ENCODE measurements around the gene RPL41. TPM values are rescaled to one million over a fixed set of nuclear protein-coding genes. Genes with fewer than 3 reads are reported as not detected.
"Not testable (repeated sequence)": the region's sequence is repeated elsewhere in the genome, so short reads cannot be mapped to it uniquely, and the experiment has no call there.

RPL41 gene
- total RNA-seq, 4 donors from 2014 or later, result 966 to 4,641 (median 3,066) TPM

GRCh38 chr12:56155256-56155845, 38.9 kb downstream of the RPL41 start:
- DNase-seq, result no peak
- Histone ChIP-seq H3K4me3 (no peak overlapping the region), H3K36me3 (peaks cover 3 to 17% (median 12%) of the 10 kb centered on the region in 3 donors), H3K4me1 (peaks cover 31 to 57% (median 32%) of the 10 kb centered on the region in 3 donors), H3K27me3 (no peaks in the 10 kb centered on the region), H3K9me3 (no peaks in the 10 kb centered on the region), H3K27ac (peak overlapping the region in 1 of 4 donors; percentile 10)
- intact Hi-C loops (cut with DNase I), result no loop called here
- TF ChIP-seq CTCF (IDR thresholded peaks at IDR 0.05) (no peak), POLR2A (IDR thresholded peaks at IDR 0.05) (no peak)
- 90 to 93% methylated on average over 11 of the region's 11 CpGs for WGBS, 2 donors

GRCh38 chr12:56156464-56157200, 40.2 kb downstream of the RPL41 start:
- Histone ChIP-seq H3K4me3 (peak overlapping the region; percentile 61 to 97 (median 80)), H3K36me3 (peaks cover 13 to 30% (median 25%) of the 10 kb centered on the region in 3 donors), H3K4me1 (peaks cover 34 to 59% (median 34%) of the 10 kb centered on the region in 3 donors), H3K27ac (peak overlapping the region; percentile 93 to 100 (median 99))
- DNase-seq; H3K27me3 ChIP-seq; intact Hi-C loops (cut with DNase I); H3K9me3 ChIP-seq: not testable (repeated sequence)
- 77 to 79% methylated on average over 19 to 20 of the region's 21 CpGs for WGBS, 2 donors

DNA sequence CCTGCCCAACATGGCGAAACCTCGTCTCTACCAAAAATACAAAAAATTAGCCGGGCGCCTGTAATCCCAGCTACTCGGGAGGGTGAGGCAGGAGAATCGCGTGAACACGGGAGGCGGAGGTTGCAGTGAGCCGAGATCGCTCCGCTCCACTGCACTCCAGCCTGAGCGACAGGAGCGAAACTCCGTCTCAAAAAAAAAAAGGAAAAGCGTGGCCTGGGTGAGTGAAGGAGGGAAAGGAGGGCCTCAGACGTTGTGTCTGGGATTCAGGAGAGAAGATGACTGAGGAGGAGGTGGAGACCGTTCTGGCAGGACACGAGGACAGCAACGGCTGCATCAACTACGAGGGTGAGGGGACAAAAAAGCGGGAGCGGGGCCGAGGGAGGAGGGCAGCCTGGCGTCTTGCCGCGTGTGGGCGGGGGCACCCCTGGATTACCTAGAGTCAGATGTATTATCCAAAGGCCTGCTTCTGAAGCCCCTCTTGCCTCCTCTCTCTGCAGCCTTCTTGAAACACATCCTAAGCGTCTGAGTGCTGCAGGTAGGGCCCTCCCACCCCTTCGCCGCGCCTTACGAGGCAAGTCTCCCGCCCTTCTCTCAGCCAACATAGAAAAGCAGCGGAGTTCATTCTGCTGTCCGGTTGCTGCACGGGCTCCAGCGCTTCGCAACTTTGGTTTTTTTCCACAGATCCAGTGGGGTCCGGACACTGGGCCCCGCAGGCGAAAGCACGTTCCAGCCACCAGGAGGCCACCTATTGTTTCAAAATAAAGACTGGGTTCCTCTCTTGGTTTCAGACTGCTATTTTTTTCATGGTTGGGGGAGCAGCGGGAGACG, 41.0 kb downstream of the RPL41 start:
- Histone ChIP-seq H3K4me1 (peaks cover 34 to 62% (median 39%) of the 10 kb centered on the region in 3 donors), H3K27me3 (no peaks in the 10 kb centered on the region), H3K4me3 (peak overlapping the region; percentile 61 to 97 (median 80)), H3K27ac (peak overlapping the region; percentile 93 to 100 (median 99)), H3K36me3 (peaks cover 20 to 38% (median 32%) of the 10 kb centered on the region in 3 donors), H3K9me3 (no peaks in the 10 kb centered on the region)
- intact Hi-C loops (cut with DNase I), result no loop called here
- 4 to 6% methylated on average over 28 to 37 of the region's 45 CpGs for WGBS, 2 donors
- TF ChIP-seq POLR2A (IDR thresholded peaks at IDR 0.05), result peak in 2 of 4 donors; percentile 32 to 41
- TF ChIP-seq CTCF (IDR thresholded peaks at IDR 0.05), result peak in 5 of 6 experiments; percentile 59 to 85 (median 70)
- DNase-seq, result no peak

DNA sequence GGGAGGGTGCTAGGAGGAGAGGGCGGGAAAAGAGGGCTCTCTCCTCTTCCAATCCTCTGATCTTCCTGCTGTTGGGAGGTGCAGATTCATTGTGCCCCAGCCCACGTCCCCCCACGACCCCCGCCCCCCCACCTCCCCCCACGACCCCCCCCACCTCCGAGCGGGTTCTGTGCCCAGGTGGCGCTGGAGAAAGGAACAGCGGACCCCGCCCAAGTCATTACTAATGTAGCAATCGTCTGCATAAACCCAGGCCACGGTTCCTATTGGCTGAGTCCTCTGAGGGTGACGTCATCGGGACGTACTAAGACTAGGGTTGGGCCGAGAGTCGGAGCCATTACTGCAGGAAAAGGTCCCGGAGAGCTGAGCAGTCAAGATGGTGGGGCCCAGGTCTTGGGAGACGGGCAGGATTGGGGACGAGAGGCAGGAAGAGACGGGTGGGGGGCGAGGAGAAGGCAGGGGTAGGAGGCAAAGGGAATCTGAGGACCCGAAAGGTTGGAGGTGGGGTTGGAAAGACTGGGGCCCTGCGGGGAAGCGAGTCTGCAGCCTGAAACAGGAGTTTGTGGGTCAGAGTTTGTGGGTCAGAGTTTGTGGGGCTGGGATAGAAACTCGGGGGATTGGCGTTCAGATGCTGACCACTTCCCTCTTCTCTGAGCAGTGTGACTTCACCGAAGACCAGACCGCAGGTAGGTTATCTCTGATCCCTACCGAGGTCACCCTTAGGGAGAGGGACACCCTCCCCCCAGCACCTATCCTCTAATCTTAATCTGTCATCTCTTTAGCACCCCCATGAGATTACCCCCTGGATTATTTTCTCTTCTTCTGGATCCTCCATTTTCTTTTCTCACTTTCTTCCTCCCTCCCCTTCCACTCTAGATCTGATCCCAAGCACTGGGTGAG, 41.8 kb downstream of the RPL41 start, which contains the start of gene MYL6:
TSS of gene MYL6 (plus strand) at position 331 of the 897 bp plus-strand sequence. CDS start at position 374, 43 bp downstream.
- intact Hi-C loops (cut with DNase I), result no loop called here
- Histone ChIP-seq H3K9me3 (no peaks in the 10 kb centered on the region), H3K4me3 (peak within 1 kb of the TSS; percentile 61 to 97 (median 80)), H3K36me3 (peaks cover 26 to 47% (median 40%) of the 10 kb centered on the region in 3 donors), H3K4me1 (peaks cover 27 to 61% (median 35%) of the 10 kb centered on the region in 3 donors), H3K27ac (peak within 1 kb of the TSS; percentile 93 to 100 (median 99)), H3K27me3 (no peaks in the 10 kb centered on the region)
- peak in 3 of 4 donors; percentile 99 for TF ChIP-seq POLR2A (IDR thresholded peaks at IDR 0.05)
- TF ChIP-seq CTCF (IDR thresholded peaks at IDR 0.05), result peak in 2 of 6 experiments; percentile 13 to 14
- WGBS, 2 donors, result 0% methylated on average over 19 to 20 of the region's 30 CpGs
- DNase-seq, result peak; percentile 96

Data from esophagus squamous epithelium (tissue), 5 donors.